WTC11 (cell line): ENCODE data around the gene TMED4. TPM values are rescaled to one million over a fixed set of nuclear protein-coding genes. Genes with fewer than 3 reads are reported as not detected.

ENCODE experiments used
- ATAC-seq: fragments of 200-7000 bp; cut with Tn5 transposase; 2 replicates; pipeline ENCODE4 v1.10.0; 2021; ENCODE audit warnings: mild to moderate bottlenecking, moderate library complexity
- CTCF ChIA-PET: fragments of 300-600 bp; sonication (Branson Sonifier 250); formaldehyde crosslinking; loops from one replicate; lab custom pipeline; 2021; ENCODE audit warnings: antibody characterized with exemption; lab: Charles Lee
- POLR2A ChIA-PET: fragments of 350-600 bp; sonication (Branson Sonifier 250); formaldehyde crosslinking; loops from one replicate; lab custom pipeline; 2021; ENCODE audit warnings: antibody characterized with exemption; lab: Charles Lee
- DNase-seq: peaks from one replicate; pipeline ENCODE4 v3.0.0; 2021; ENCODE audit warnings: low spot score
- H3K27ac Mint-ChIP-seq: 2 replicates; pipeline ENCODE4 v1.8.0; 2021; ENCODE audit warnings: mixed read lengths
- H3K27me3 Mint-ChIP-seq: 2 replicates; pipeline ENCODE4 v1.8.0; 2021; ENCODE audit warnings: low read depth, mild to moderate bottlenecking, moderate library complexity, mixed read lengths
- H3K36me3 Mint-ChIP-seq: 2 replicates; pipeline ENCODE4 v1.8.0; 2021; ENCODE audit warnings: mixed read lengths
- H3K4me1 Mint-ChIP-seq: 2 replicates; pipeline ENCODE4 v1.8.0; 2022; ENCODE audit warnings: mixed read lengths
- H3K4me3 Mint-ChIP-seq: 2 replicates; pipeline ENCODE4 v1.8.0; 2021; ENCODE audit warnings: mild to moderate bottlenecking, moderate library complexity, mixed read lengths
- H3K9me3 Mint-ChIP-seq: 2 replicates; pipeline ENCODE4 v1.8.0; 2021; ENCODE audit warnings: mixed read lengths
- ERG ChIP-seq: fragments of 250-450 bp; sonication (Bioruptor Pico); IDR thresholded peaks from 2 replicates; pipeline ENCODE4 v1.8.0; 2021; ENCODE audit warnings: mild to moderate bottlenecking
- ETV6 ChIP-seq: sonication (generic); formaldehyde crosslinking; IDR thresholded peaks from 2 replicates; pipeline ENCODE4 v1.8.1; 2022; ENCODE audit warnings: mild to moderate bottlenecking, missing genetic modification reagents
- FOXP1 ChIP-seq: sonication (generic); formaldehyde crosslinking; IDR thresholded peaks from 2 replicates; pipeline ENCODE4 v1.8.0; 2022; ENCODE audit warnings: missing genetic modification reagents, mild to moderate bottlenecking, moderate library complexity, borderline replicate concordance
- HMGA2 ChIP-seq: fragments of 250-450 bp; sonication (Bioruptor Pico); IDR thresholded peaks from 2 replicates; pipeline ENCODE4 v1.4.0; 2021; ENCODE audit warnings: mild to moderate bottlenecking, moderate library complexity
- IRF2 ChIP-seq: sonication (generic); formaldehyde crosslinking; IDR thresholded peaks from 2 replicates; pipeline ENCODE4 v1.8.0; 2022; ENCODE audit warnings: low read depth, missing genetic modification reagents, borderline replicate concordance
- MLX ChIP-seq: sonication (generic); formaldehyde crosslinking; IDR thresholded peaks from 2 replicates; pipeline ENCODE4 v1.8.1; 2023; ENCODE audit warnings: mild to moderate bottlenecking, missing genetic modification reagents, moderate library complexity
- NR2C2 ChIP-seq: sonication (generic); formaldehyde crosslinking; IDR thresholded peaks from 2 replicates; pipeline ENCODE4 v1.8.0; 2022; ENCODE audit warnings: mild to moderate bottlenecking, missing genetic modification reagents
- NR3C1 ChIP-seq: sonication (generic); formaldehyde crosslinking; conservative IDR thresholded peaks from 2 replicates; pipeline ENCODE4 v1.8.1; 2023; ENCODE audit warnings: low read depth, mild to moderate bottlenecking, missing genetic modification reagents
- OVOL2 ChIP-seq: fragments of 250-450 bp; sonication (Bioruptor Pico); IDR thresholded peaks from 2 replicates; pipeline ENCODE4 v1.9.0; 2021; ENCODE audit warnings: mild to moderate bottlenecking, borderline replicate concordance
- PREB ChIP-seq: sonication (generic); formaldehyde crosslinking; IDR thresholded peaks from 2 replicates; pipeline ENCODE4 v1.8.1; 2022; ENCODE audit warnings: mild to moderate bottlenecking, missing genetic modification reagents, moderate library complexity, borderline replicate concordance
- SMAD3 ChIP-seq: sonication (generic); formaldehyde crosslinking; IDR thresholded peaks from 2 replicates; pipeline ENCODE4 v1.8.0; 2022; ENCODE audit warnings: missing genetic modification reagents, mild to moderate bottlenecking, borderline replicate concordance
- TEAD4 ChIP-seq: sonication (generic); formaldehyde crosslinking; IDR thresholded peaks from 2 replicates; pipeline ENCODE4 v1.8.0; 2022; ENCODE audit warnings: mild to moderate bottlenecking, missing genetic modification reagents
- ZBTB43 ChIP-seq: sonication (generic); formaldehyde crosslinking; IDR thresholded peaks from 2 replicates; pipeline ENCODE4 v1.8.1; 2023; ENCODE audit warnings: mild to moderate bottlenecking, missing genetic modification reagents
- ZNF121 ChIP-seq: sonication (generic); formaldehyde crosslinking; IDR thresholded peaks from 2 replicates; pipeline ENCODE4 v1.8.0; 2023; ENCODE audit warnings: missing genetic modification reagents
- ZNF423 ChIP-seq: fragments of 250-450 bp; sonication (Bioruptor Pico); IDR thresholded peaks from 2 replicates; pipeline ENCODE4 v2.1.2; 2022; ENCODE audit warnings: mild to moderate bottlenecking, moderate library complexity
- ZNF532 ChIP-seq: fragments of 250-450 bp; sonication (Bioruptor Pico); IDR thresholded peaks from 2 replicates; pipeline ENCODE4 v1.9.0; 2021; ENCODE audit warnings: mild to moderate bottlenecking, borderline replicate concordance
- ZSCAN18 ChIP-seq: fragments of 250-450 bp; sonication (Bioruptor Pico); IDR thresholded peaks from 2 replicates; pipeline ENCODE4 v2.1.2; 2022; ENCODE audit warnings: mild to moderate bottlenecking, moderate library complexity
- total RNA-seq: library from RNA; stranded (reverse); gene quantifications from 3 replicates; pipeline ENCODE4 v1.2.3, GENCODE V29; 2021
- TF ChIP-seq, protein P1 (sequence below): fragments of 250-450 bp; sonication (Bioruptor Pico); IDR thresholded peaks from 2 replicates; pipeline ENCODE4 v1.9.0; 2021; ENCODE audit warnings: moderate library complexity, mild to moderate bottlenecking, inconsistent platforms, borderline replicate concordance
- TF ChIP-seq, protein P2 (sequence below): sonication (generic); formaldehyde crosslinking; IDR thresholded peaks from 2 replicates; pipeline ENCODE4 v1.8.0; 2022; ENCODE audit warnings: mild to moderate bottlenecking, missing genetic modification reagents
- TF ChIP-seq, protein P3 (sequence below): fragments of 250-450 bp; sonication (Bioruptor Pico); IDR thresholded peaks from 2 replicates; pipeline ENCODE4 v1.9.0; 2021; ENCODE audit warnings: mild to moderate bottlenecking

Gene TMED4
- total RNA-seq, 1 experiment from 2014 or later: 58.6 TPM

- TF ChIP-seq HMGA2 (no peak), ETV6 (CRISPR knock-in tag) (no peak), OVOL2 (CRISPR knock-in tag) (no peak), ZSCAN18 (CRISPR knock-in tag) (no peak), ZNF423 (CRISPR knock-in tag) (no peak), NR3C1 (no peak), ZNF532 (CRISPR knock-in tag) (no peak), FOXP1 (CRISPR knock-in tag) (no peak)
- TF ChIP-seq, protein P1, sequence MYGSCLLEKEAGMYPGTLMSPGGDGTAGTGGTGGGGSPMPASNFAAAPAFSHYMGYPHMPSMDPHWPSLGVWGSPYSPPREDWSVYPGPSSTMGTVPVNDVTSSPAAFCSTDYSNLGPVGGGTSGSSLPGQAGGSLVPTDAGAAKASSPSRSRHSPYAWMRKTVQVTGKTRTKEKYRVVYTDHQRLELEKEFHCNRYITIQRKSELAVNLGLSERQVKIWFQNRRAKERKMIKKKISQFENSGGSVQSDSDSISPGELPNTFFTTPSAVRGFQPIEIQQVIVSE (CRISPR knock-in tag): no peak
- TF ChIP-seq, protein P2, sequence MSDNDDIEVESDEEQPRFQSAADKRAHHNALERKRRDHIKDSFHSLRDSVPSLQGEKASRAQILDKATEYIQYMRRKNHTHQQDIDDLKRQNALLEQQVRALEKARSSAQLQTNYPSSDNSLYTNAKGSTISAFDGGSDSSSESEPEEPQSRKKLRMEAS (CRISPR knock-in tag): no peak
- Mint-ChIP-seq H3K9me3 (no peaks in the 10 kb centered on the region), H3K27me3 (no peaks in the 10 kb centered on the region), H3K27ac (peak overlapping the region; percentile 40; the same call in 1 of the 2 replicates), H3K4me3 (no peak overlapping the region), H3K4me1 (peaks cover 25% of the 10 kb centered on the region), H3K36me3 (no peaks in the 10 kb centered on the region)
- ATAC-seq (no peak), DNase-seq (no peak)
- POLR2A ChIA-PET: no interaction called here
- CTCF ChIA-PET: no interaction called here
These were observed 36.0 kb upstream of the TMED4 start for GRCh38 chr7:44618045-44618444.

- POLR2A ChIA-PET: no interaction called here
- Mint-ChIP-seq H3K9me3 (no peaks in the 10 kb centered on the region), H3K4me1 (peaks cover 25% of the 10 kb centered on the region), H3K4me3 (no peak overlapping the region), H3K36me3 (no peaks in the 10 kb centered on the region), H3K27ac (no peak overlapping the region), H3K27me3 (no peaks in the 10 kb centered on the region)
- CTCF ChIA-PET: interaction anchor here (1.0 kb wide), 1 partner anchor 22 kb away, joined by 3 read pairs; no protein-coding TSS in a partner anchor
- DNase-seq: no peak
- no peak for ATAC-seq
- no peak for TF ChIP-seq MLX (CRISPR knock-in tag)
- TF ChIP-seq ERG (CRISPR knock-in tag): no peak
- TF ChIP-seq ZBTB43 (CRISPR knock-in tag): no peak
- no peak for TF ChIP-seq PREB (CRISPR knock-in tag)
- TF ChIP-seq, protein P3, sequence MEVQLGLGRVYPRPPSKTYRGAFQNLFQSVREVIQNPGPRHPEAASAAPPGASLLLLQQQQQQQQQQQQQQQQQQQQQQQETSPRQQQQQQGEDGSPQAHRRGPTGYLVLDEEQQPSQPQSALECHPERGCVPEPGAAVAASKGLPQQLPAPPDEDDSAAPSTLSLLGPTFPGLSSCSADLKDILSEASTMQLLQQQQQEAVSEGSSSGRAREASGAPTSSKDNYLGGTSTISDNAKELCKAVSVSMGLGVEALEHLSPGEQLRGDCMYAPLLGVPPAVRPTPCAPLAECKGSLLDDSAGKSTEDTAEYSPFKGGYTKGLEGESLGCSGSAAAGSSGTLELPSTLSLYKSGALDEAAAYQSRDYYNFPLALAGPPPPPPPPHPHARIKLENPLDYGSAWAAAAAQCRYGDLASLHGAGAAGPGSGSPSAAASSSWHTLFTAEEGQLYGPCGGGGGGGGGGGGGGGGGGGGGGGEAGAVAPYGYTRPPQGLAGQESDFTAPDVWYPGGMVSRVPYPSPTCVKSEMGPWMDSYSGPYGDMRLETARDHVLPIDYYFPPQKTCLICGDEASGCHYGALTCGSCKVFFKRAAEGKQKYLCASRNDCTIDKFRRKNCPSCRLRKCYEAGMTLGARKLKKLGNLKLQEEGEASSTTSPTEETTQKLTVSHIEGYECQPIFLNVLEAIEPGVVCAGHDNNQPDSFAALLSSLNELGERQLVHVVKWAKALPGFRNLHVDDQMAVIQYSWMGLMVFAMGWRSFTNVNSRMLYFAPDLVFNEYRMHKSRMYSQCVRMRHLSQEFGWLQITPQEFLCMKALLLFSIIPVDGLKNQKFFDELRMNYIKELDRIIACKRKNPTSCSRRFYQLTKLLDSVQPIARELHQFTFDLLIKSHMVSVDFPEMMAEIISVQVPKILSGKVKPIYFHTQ: no peak
- no peak for TF ChIP-seq ZNF121 (CRISPR knock-in tag)
- no peak for TF ChIP-seq NR2C2 (CRISPR knock-in tag)
- no peak for TF ChIP-seq IRF2 (CRISPR knock-in tag)
- TF ChIP-seq SMAD3 (CRISPR knock-in tag): no peak
- TF ChIP-seq TEAD4 (CRISPR knock-in tag): no peak
These were observed 35.3 kb upstream of the TMED4 start for GRCh38 chr7:44617225-44617890.
